ENCODE data around the gene HOXC13.

HOXC13 gene

GRCh38 chr12:53941187-53941586 lies 2.6 kb downstream of the HOXC13 start:
- no peak overlapping the region for H3K4me3 ChIP-seq (ENCODE audit: low read depth in 1 of 2, low read length in 1 of 2)
- no peak for TF ChIP-seq CTCF (IDR thresholded peaks at IDR 0.05)
- H3K4me1 ChIP-seq (ENCODE audit: control insufficient read depth in 1 of 2, insufficient read depth in 1 of 2, low read depth in 1 of 2, low read length in 1 of 2): no peaks in the 10 kb centered on the region
- H3K36me3 ChIP-seq: no peaks in the 10 kb centered on the region
- no peak overlapping the region for H3K27ac ChIP-seq
- peaks cover 100% of the 10 kb centered on the region for H3K27me3 ChIP-seq
- no peaks in the 10 kb centered on the region for H3K9me3 ChIP-seq

GRCh38 chr12:53941750-53942149 lies 3.1 kb downstream of the HOXC13 start:
- Histone ChIP-seq H3K27ac (no peak overlapping the region), H3K36me3 (no peaks in the 10 kb centered on the region), H3K4me3 (ENCODE audit: low read depth in 1 of 2, low read length in 1 of 2) (no peak overlapping the region), H3K9me3 (no peaks in the 10 kb centered on the region), H3K4me1 (ENCODE audit: control insufficient read depth in 1 of 2, insufficient read depth in 1 of 2, low read depth in 1 of 2, low read length in 1 of 2) (no peaks in the 10 kb centered on the region), H3K27me3 (peaks cover 100% of the 10 kb centered on the region)
- TF ChIP-seq CTCF (IDR thresholded peaks at IDR 0.05): no peak

DNA sequence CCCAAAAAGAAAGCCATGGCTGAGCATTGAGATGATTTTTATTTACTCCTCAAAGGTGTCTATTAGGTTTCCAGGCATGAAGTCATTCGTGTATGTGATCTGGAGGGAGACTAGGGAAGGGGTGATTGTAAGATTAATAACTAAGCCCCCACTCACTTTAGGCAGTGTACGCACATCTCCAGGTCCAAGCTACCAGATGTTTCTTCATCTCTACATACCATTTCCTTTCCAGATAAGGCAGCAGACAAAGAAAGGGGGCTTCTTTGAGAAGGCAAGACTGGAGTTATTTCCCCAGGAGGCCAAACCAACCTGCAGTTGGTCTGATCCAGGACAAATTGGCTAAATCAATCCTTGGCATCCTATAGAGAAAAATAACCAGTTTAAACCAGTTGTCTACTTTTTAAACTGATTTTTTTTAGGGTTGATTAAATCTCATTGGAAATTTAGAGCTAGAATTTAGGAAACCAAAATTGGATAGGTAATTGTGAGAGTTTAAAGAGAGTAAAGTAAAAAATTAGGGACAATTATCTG lies 3.9 kb downstream of the HOXC13 start:
- no peak for TF ChIP-seq CTCF (IDR thresholded peaks at IDR 0.05)
- H3K36me3 ChIP-seq: no peaks in the 10 kb centered on the region
- H3K4me3 ChIP-seq (ENCODE audit: low read depth in 1 of 2, low read length in 1 of 2): no peak overlapping the region
- H3K27ac ChIP-seq: no peak overlapping the region
- no peaks in the 10 kb centered on the region for H3K4me1 ChIP-seq (ENCODE audit: control insufficient read depth in 1 of 2, insufficient read depth in 1 of 2, low read depth in 1 of 2, low read length in 1 of 2)
- peaks cover 100% of the 10 kb centered on the region for H3K27me3 ChIP-seq
- H3K9me3 ChIP-seq: no peaks in the 10 kb centered on the region

GRCh38 chr12:53944209-53944608 lies 5.6 kb downstream of the HOXC13 start:
- H3K4me1 ChIP-seq (ENCODE audit: control insufficient read depth in 1 of 2, insufficient read depth in 1 of 2, low read depth in 1 of 2, low read length in 1 of 2): no peaks in the 10 kb centered on the region
- H3K36me3 ChIP-seq: no peaks in the 10 kb centered on the region
- no peak for TF ChIP-seq CTCF (IDR thresholded peaks at IDR 0.05)
- H3K27ac ChIP-seq: no peak overlapping the region
- peaks cover 100% of the 10 kb centered on the region for H3K27me3 ChIP-seq
- no peaks in the 10 kb centered on the region for H3K9me3 ChIP-seq
- no peak overlapping the region for H3K4me3 ChIP-seq (ENCODE audit: low read depth in 1 of 2, low read length in 1 of 2)

DNA sequence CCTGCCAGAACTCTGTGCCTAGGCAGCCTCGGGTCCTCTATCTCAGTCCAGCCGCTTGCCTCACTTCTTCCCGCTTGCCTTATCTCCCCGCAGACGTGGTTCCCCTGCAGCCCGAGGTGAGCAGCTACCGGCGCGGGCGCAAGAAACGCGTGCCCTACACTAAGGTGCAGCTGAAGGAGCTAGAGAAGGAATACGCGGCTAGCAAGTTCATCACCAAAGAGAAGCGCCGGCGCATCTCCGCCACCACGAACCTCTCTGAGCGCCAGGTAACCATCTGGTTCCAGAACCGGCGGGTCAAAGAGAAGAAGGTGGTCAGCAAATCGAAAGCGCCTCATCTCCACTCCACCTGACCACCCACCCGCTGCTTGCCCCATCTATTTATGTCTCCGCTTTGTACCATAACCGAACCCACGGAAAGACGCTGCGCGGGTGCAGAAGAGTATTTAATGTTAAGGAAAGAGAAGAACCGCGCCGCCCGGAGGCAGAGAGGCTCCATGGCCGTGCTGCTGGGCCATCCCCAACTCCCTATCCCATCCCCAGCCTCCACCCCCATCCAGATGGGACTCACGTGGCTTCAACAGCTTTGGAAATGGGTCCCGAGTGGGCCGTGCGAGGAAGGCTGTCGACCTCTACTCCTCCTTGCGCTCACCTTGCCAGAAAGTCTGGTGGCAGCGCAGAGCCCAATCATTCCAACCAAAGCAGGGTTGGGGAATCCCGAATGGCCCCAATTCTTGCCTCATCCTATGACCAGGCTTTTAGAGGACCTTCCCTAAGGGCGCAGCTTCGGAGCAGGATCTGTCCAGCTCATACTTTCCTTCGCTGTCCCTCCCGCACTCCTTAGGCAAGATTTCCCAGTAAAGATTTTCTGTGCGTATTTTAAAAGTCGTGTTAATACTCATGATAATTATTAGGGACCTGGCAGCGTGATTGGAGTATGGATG lies 6.5 kb downstream of the HOXC13 start:
- no peak for TF ChIP-seq CTCF (IDR thresholded peaks at IDR 0.05)
- Histone ChIP-seq H3K27me3 (peaks cover 100% of the 10 kb centered on the region), H3K4me1 (ENCODE audit: control insufficient read depth in 1 of 2, insufficient read depth in 1 of 2, low read depth in 1 of 2, low read length in 1 of 2) (no peaks in the 10 kb centered on the region)

More for the DNA sequence above, 6.5 kb downstream of the HOXC13 start:
- Histone ChIP-seq H3K9me3 (no peaks in the 10 kb centered on the region), H3K36me3 (no peaks in the 10 kb centered on the region), H3K4me3 (ENCODE audit: low read depth in 1 of 2, low read length in 1 of 2) (no peak overlapping the region), H3K27ac (no peak overlapping the region)
